H9 (cell line): ENCODE results near the gene CYB5B. TPM values are rescaled to one million over a fixed set of nuclear protein-coding genes. Genes with fewer than 3 reads are reported as not detected.

ENCODE experiments used
- DNase-seq: peaks from one replicate; pipeline ENCODE4 v3.0.0-alpha.2; 2017
- H2AFZ ChIP-seq: one replicate; pipeline ENCODE4 v1.6.1; 2013; ENCODE audit warnings: mild to moderate bottlenecking, low read length, control low read depth, moderate library complexity
- H2AK5ac ChIP-seq: 2 replicates; pipeline ENCODE4 v1.6.1; 2013; ENCODE audit warnings: low read length, control low read depth, mixed read lengths; ENCODE audit not compliant: insufficient read length
- H2BK120ac ChIP-seq: one replicate; pipeline ENCODE4 v1.6.1; 2013; ENCODE audit warnings: low read depth, mild to moderate bottlenecking, low read length, control low read depth, inconsistent platforms; ENCODE audit not compliant: poor library complexity, severe bottlenecking
- H2BK12ac ChIP-seq: 2 replicates; pipeline ENCODE4 v1.6.1; 2013; ENCODE audit warnings: low read length, control low read depth, mixed read lengths, low read depth; ENCODE audit not compliant: insufficient read length
- H2BK15ac ChIP-seq: 2 replicates; pipeline ENCODE4 v1.6.1; 2013; ENCODE audit warnings: low read depth, low read length, control low read depth
- H2BK20ac ChIP-seq: one replicate; pipeline ENCODE4 v1.6.1; 2013; ENCODE audit warnings: low read depth, mild to moderate bottlenecking, low read length, control low read depth, inconsistent platforms; ENCODE audit not compliant: poor library complexity, severe bottlenecking
- H2BK5ac ChIP-seq: 2 replicates; pipeline ENCODE4 v1.6.1; 2013; ENCODE audit warnings: low read length, control low read depth, mixed read lengths; ENCODE audit not compliant: insufficient read length
- H3K14ac ChIP-seq: 2 replicates; pipeline ENCODE4 v1.6.1; 2013; ENCODE audit warnings: low read length, control low read depth; ENCODE audit not compliant: insufficient read depth
- H3K18ac ChIP-seq: 2 replicates; pipeline ENCODE4 v1.6.1; 2013; ENCODE audit warnings: low read depth, mild to moderate bottlenecking, mixed read lengths, low read length, control low read depth; ENCODE audit not compliant: insufficient read length
- H3K23ac ChIP-seq: 2 replicates; pipeline ENCODE4 v1.6.1; 2013; ENCODE audit warnings: low read length, control low read depth, mixed read lengths, low read depth; ENCODE audit not compliant: insufficient read length
- H3K23me2 ChIP-seq: 2 replicates; pipeline ENCODE4 v1.6.1; 2013; ENCODE audit warnings: low read depth, mild to moderate bottlenecking, mixed read lengths, low read length, control low read depth; ENCODE audit not compliant: insufficient read length, poor library complexity, severe bottlenecking
- H3K27ac ChIP-seq: 2 replicates; pipeline ENCODE4 v1.5.1; 2013; ENCODE audit warnings: low read length, control low read depth, mixed read lengths, low read depth; ENCODE audit not compliant: insufficient read length
- H3K27me3 ChIP-seq: 2 replicates; pipeline ENCODE4 v1.6.1; 2013; ENCODE audit warnings: low read length, control low read depth, inconsistent platforms; ENCODE audit not compliant: insufficient read depth
- H3K4ac ChIP-seq: 2 replicates; pipeline ENCODE4 v1.6.1; 2013; ENCODE audit warnings: low read depth, mild to moderate bottlenecking, control low read depth, inconsistent platforms, low read length, moderate library complexity
- H3K4me1 ChIP-seq: 2 replicates; pipeline ENCODE4 v1.6.1; 2013; ENCODE audit warnings: low read length, control low read depth, inconsistent platforms; ENCODE audit not compliant: insufficient read depth
- H3K4me2 ChIP-seq: 2 replicates; pipeline ENCODE4 v1.6.1; 2013; ENCODE audit warnings: low read length, control low read depth, mixed read lengths; ENCODE audit not compliant: insufficient read length, insufficient read depth
- H3K56ac ChIP-seq: 2 replicates; pipeline ENCODE4 v1.6.1; 2013; ENCODE audit warnings: low read depth, mild to moderate bottlenecking, mixed read lengths, low read length, control low read depth; ENCODE audit not compliant: insufficient read length
- H3K79me1 ChIP-seq: 2 replicates; pipeline ENCODE4 v1.6.1; 2013; ENCODE audit warnings: low read depth, mild to moderate bottlenecking, moderate library complexity, low read length, control low read depth, inconsistent platforms; ENCODE audit not compliant: insufficient read depth, poor library complexity, severe bottlenecking
- H3K79me2 ChIP-seq: 2 replicates; pipeline ENCODE4 v1.6.1; 2013; ENCODE audit warnings: low read length, control low read depth, inconsistent platforms; ENCODE audit not compliant: insufficient read depth
- H3K9ac ChIP-seq: 2 replicates; pipeline ENCODE4 v1.6.1; 2013; ENCODE audit warnings: low read length, control low read depth, mixed read lengths; ENCODE audit not compliant: insufficient read length; ENCODE audit errors: extremely low read depth
- H3K9me3 ChIP-seq: one replicate; pipeline ENCODE4 v1.6.1; 2013; ENCODE audit warnings: low read depth, low read length, inconsistent platforms; ENCODE audit not compliant: control insufficient read depth
- H3T11ph ChIP-seq: one replicate; pipeline ENCODE4 v1.6.1; 2013; ENCODE audit warnings: mild to moderate bottlenecking, low read length, control low read depth, inconsistent platforms
- H4K20me1 ChIP-seq: one replicate; pipeline ENCODE4 v1.6.1; 2013; ENCODE audit not compliant: control insufficient read depth, insufficient read length, insufficient read depth
- H4K5ac ChIP-seq: 2 replicates; pipeline ENCODE4 v1.6.1; 2013; ENCODE audit warnings: low read depth, mild to moderate bottlenecking, mixed read lengths, low read length, control low read depth; ENCODE audit not compliant: insufficient read length
- H4K8ac ChIP-seq: replicated peaks from 2 replicates; pipeline ENCODE4 v1.6.1; 2013; ENCODE audit warnings: low read length, control low read depth, mixed read lengths, low read depth; ENCODE audit not compliant: insufficient read length
- H4K91ac ChIP-seq: 2 replicates; pipeline ENCODE4 v1.6.1; 2013; ENCODE audit warnings: low read depth, mild to moderate bottlenecking, moderate library complexity, mixed read lengths, low read length, control low read depth; ENCODE audit not compliant: insufficient read length
- H3K27ac Mint-ChIP-seq, 3 experiments: 2 replicates in 2 of 3; 3 replicates in 1 of 3; pipeline ENCODE4 v1.8.0; 2020 to 2021; ENCODE audit warnings: mixed read lengths in 3 of 3, mild to moderate bottlenecking in 1 of 3, moderate library complexity in 1 of 3
- H3K27me3 Mint-ChIP-seq: 2 replicates; pipeline ENCODE4 v1.8.0; 2021; ENCODE audit warnings: low read depth, mild to moderate bottlenecking, moderate library complexity, mixed read lengths
- H3K36me3 Mint-ChIP-seq, 3 experiments: 2 replicates in 2 of 3; 3 replicates in 1 of 3; pipeline ENCODE4 v1.8.0; 2020 to 2021; ENCODE audit warnings: low read depth in 3 of 3, mixed read lengths in 3 of 3; ENCODE audit not compliant: insufficient read depth in 1 of 3
- H3K4me1 Mint-ChIP-seq, 2 experiments: 2 replicates each; pipeline ENCODE4 v1.8.0; 2020; ENCODE audit warnings: mixed read lengths in 2 of 2
- H3K4me3 Mint-ChIP-seq, 2 experiments: 2 replicates in 1 of 2; 3 replicates in 1 of 2; pipeline ENCODE4 v1.8.0; 2020 to 2021; ENCODE audit warnings: mild to moderate bottlenecking in 2 of 2, mixed read lengths in 2 of 2, moderate library complexity in 1 of 2
- H3K9me3 Mint-ChIP-seq, 2 experiments: 2 replicates in 1 of 2; 3 replicates in 1 of 2; pipeline ENCODE4 v1.8.0; 2020; ENCODE audit warnings: mild to moderate bottlenecking in 2 of 2, mixed read lengths in 2 of 2, moderate library complexity in 1 of 2
- WGBS: extraction: QIAGEN DNeasy Blood & Tissue Kit; methylation state at CpG from one replicate; pipeline ENCODE4 v1.1.7; 2013; ENCODE audit warnings: missing lambda C conversion rate, low lambda C conversion rate, mixed read lengths; ENCODE audit not compliant: insufficient read length; ENCODE audit errors: extremely low coverage; 5-methylcytosine and 5-hydroxymethylcytosine counted together
- total RNA-seq: library from RNA; stranded (reverse); gene quantifications from 2 replicates; pipeline ENCODE4 v1.2.1, GENCODE V29; 2021
- TF ChIP-seq, protein P1 (sequence below): fragments of 200-600 bp; sonication (generic); conservative IDR thresholded peaks from 3 replicates; pipeline ENCODE4 v1.8.0; 2021; ENCODE audit warnings: antibody characterized with exemption, mild to moderate bottlenecking

Gene CYB5B
- total RNA-seq, 1 experiment from 2014 or later = 126 TPM

DNA sequence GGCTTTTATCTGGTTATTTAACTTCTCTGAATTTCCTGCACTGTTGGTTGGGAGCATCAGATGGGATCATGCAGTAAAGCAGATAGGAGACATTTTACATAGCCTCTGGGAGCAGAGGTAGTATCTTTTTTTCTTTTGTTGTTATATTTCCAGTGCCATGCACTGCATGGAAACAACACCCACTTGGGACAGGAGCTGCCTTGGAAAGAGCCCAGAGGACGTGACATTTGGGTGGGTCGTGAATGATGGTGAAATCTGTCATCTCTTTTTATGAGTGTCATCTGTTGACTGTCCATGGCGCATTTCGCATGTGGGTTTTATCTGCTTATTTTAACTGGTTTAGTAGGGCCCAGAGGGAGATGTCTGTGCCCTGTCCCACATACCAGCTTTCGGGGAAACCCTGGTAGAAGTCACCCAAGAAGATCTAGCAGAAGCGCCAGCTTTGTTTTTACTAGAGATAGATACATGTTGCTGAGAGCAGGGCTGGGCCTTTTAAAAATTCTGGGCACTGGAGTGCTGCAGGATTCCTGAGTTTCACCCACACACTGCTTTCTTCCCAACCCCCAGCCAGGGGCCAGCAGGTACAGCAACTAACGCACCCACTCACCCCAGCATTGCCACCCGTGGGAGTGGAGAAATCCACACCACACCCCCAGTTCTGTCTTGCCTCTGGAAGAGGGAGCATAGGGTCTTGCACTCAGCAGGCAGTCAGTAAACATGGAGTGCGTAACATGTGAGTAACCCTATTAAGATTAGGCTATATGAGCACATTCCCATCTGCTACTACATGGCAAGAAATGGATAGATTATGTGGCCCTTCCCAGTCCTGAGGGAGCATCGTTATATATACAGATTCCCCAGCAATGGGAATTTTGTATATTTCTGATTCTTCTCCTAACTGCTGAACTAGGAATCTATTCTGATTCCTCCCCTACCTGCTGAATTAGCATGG, 30.2 kb upstream of the CYB5B start:
- H2BK12ac ChIP-seq = no peak overlapping the region
- H3K23me2 ChIP-seq = no peaks in the 10 kb centered on the region
- H4K20me1 ChIP-seq = no peaks in the 10 kb centered on the region
- no peak overlapping the region for H3K27ac ChIP-seq
- Mint-ChIP-seq H3K27ac (no peak overlapping the region), H3K27me3 (no peaks in the 10 kb centered on the region; the same call in none of the 2 replicates), H3K4me3 (no peak overlapping the region), H3K9me3 (no peaks in the 10 kb centered on the region), H3K36me3 (no peaks in the 10 kb centered on the region), H3K4me1 (peaks cover 11 to 16% of the 10 kb centered on the region in 2 experiments)
- H3K4me1 ChIP-seq = no peaks in the 10 kb centered on the region; the same call in 1 of the 2 replicates
- H3K9ac ChIP-seq = no peak overlapping the region
- H3K23ac ChIP-seq = no peak overlapping the region
- H3K79me2 ChIP-seq = no peaks in the 10 kb centered on the region
- H3K79me1 ChIP-seq = no peaks in the 10 kb centered on the region
- no peak overlapping the region for H3T11ph ChIP-seq
- H3K9me3 ChIP-seq = no peaks in the 10 kb centered on the region
- H3K4me2 ChIP-seq = no peak overlapping the region
- H3K27me3 ChIP-seq = no peaks in the 10 kb centered on the region; the same call in 1 of the 2 replicates
- H3K56ac ChIP-seq = no peak overlapping the region
- H2BK15ac ChIP-seq = no peak overlapping the region
- no peak overlapping the region for H2AFZ ChIP-seq
- H2BK20ac ChIP-seq = no peak overlapping the region
- H3K4ac ChIP-seq = no peak overlapping the region
- WGBS = no CpG with 5 or more reads among the region's 10 CpGs
- H2BK5ac ChIP-seq = no peak overlapping the region
- H4K5ac ChIP-seq = no peak overlapping the region
- no peak overlapping the region for H3K14ac ChIP-seq
- no peak overlapping the region for H2BK120ac ChIP-seq
- DNase-seq = no peak
- H3K18ac ChIP-seq = no peak overlapping the region
- H2AK5ac ChIP-seq = no peak overlapping the region
- no peak overlapping the region for H4K91ac ChIP-seq
- TF ChIP-seq, protein P1, sequence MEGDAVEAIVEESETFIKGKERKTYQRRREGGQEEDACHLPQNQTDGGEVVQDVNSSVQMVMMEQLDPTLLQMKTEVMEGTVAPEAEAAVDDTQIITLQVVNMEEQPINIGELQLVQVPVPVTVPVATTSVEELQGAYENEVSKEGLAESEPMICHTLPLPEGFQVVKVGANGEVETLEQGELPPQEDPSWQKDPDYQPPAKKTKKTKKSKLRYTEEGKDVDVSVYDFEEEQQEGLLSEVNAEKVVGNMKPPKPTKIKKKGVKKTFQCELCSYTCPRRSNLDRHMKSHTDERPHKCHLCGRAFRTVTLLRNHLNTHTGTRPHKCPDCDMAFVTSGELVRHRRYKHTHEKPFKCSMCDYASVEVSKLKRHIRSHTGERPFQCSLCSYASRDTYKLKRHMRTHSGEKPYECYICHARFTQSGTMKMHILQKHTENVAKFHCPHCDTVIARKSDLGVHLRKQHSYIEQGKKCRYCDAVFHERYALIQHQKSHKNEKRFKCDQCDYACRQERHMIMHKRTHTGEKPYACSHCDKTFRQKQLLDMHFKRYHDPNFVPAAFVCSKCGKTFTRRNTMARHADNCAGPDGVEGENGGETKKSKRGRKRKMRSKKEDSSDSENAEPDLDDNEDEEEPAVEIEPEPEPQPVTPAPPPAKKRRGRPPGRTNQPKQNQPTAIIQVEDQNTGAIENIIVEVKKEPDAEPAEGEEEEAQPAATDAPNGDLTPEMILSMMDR = no peak
- H4K8ac ChIP-seq = no peak overlapping the region
